GM21423 (cell line): ENCODE measurements around the gene EDARADD.

Source experiments
- ATAC-seq: cut with Tn5 transposase; IDR thresholded peaks from one replicate; pipeline ENCODE4 v1.9.1; 2021; ENCODE audit warnings: mild to moderate bottlenecking, moderate library complexity; ENCODE audit not compliant: unreplicated experiment

The EDARADD gene

DNA sequence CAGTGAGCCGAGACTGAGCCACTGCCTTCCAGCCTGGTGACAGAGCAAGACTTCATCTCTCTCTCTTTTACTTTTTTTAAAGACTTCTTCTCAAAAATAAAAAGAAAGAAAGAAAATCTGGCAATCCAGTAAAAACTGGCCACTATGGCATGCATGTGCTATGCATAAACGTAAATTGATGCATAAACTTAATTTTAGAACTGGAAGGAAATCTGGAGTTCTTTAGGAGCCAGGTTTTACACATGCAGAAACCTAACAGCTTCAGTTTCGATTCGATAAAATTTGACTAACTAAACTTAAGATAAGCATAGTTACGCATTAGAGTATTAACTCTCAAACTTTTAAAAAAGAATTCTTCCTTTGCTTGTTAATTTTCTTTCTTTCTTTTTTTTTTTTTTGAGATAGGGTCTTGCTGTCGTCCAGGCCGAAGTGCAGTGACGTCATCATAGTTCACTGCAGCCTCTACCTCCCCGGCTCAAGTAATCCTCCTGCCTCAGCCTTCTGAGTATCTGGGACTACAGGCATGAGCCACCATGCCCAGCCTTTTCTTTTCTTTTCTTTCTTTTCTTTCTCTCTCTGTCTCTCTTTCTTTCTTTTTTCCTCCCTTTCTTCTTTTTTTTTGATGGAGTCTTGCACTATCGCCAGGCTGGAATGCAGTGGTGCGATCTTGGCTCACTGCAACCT is 117.8 kb downstream of the EDARADD start:
- no peak for ATAC-seq

DNA sequence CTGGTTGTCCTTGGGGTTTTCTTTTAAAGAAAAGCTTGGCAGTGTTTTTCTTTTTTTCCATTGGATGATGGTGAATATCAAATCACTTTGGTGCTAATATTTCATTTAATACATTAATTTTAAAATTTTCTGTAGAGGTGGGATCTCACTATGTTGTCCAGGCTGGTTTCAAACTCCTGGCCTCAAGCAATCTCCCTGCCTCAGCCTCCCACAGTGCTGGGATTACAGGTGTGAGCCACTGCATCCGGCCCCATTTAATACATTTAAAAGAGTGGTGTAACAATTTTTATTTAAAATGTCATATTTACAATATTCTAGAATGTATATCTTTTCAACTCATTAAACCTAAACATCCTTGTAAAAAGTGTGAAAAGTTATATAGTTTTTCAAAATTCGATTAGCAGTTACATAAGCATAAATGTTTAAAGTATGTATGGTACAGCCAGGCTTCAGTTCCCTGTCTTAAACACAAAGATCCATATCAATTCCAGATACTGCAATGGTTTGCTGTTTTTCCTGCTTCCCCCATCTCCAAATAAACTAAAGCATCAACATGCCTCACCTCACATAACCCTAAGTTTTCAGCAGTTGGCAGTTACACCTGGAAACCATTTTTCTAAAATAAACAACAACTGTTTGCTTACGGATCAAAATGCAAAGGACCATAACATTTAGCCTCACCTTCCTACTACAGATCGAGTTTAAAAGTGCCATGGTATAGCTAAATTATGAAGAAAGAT is 120.8 kb downstream of the EDARADD start:
- ATAC-seq = no peak

DNA sequence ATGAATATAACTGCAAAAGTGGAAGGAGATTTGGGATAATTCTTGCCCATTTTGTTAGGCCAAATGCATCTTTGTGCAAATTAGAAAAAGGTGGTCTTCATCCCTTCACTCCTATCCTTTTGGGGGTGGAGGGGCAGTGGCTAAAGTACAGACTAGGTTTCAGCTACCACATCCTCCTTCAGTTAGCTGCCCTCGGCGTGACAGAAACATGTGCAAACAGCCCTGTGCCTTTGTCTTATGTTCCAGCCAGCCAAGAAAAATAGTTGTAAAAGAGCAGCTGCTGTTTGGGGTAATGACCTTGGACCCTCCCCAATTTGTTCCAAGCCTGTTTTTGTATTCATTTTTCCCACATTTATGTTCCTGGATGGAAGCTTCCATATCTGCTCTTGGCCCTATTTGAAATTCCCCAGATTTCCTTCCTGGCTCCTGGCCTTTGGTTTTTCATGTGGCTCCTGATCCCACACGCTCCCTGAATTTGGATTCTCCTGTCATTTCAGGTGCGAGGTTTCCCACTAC is 121.4 kb downstream of the EDARADD start:
- ATAC-seq = no peak

DNA sequence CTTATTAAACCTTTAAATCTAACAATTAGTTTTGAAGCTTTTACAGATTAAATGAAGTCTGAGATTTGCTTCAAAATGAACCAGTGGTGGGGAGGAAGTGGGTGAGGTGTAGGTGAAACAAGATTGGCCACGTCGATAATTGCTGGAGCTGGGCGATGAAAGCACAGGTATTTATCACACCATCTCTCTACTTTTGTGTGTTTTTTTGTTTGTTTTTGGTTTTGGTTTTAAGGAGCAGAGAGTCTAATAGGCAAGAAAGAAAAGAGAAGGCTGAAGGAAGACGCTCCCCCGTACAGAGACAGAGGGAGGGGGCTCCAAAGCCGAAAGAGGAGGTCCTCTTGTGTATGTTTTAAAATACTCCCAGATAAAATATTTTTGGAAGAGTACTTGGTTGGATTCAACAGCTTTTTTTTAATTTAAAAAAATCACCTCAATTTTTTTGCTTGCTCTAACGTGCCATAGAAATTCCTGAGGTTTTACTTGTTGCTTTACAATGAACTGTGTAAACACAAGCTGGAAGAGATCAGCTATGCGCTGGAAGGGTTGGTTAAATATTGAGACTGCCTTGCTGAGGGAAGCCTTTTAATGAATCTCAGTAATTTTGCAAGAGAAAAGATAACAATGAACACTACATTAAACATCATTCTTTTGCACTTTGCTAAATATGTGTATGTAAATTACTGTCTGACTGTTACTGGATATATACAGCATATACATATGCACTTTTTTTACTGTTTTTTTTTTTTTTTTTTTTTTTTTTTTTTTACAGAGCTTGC is 123.0 kb downstream of the EDARADD start:
- ATAC-seq = no peak

DNA sequence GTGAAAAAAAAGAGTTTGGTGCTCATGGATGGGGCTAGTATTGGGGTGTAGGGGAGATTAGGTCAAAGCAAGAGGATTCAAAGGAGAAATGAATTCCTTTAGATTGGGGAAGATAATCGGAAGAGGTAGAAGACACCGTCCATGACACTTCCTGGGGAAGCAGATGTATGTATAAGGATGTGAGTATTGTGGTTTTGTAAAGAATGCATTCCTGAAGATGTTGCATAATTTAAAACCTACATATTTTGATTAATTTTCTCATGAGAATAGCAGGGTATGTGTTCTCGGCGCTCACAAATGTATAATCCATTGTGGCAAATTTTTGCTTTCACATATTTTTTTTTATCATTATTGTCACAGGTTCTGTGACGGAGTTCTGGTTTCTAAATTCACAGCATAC is 124.2 kb downstream of the EDARADD start:
- ATAC-seq = no peak

DNA sequence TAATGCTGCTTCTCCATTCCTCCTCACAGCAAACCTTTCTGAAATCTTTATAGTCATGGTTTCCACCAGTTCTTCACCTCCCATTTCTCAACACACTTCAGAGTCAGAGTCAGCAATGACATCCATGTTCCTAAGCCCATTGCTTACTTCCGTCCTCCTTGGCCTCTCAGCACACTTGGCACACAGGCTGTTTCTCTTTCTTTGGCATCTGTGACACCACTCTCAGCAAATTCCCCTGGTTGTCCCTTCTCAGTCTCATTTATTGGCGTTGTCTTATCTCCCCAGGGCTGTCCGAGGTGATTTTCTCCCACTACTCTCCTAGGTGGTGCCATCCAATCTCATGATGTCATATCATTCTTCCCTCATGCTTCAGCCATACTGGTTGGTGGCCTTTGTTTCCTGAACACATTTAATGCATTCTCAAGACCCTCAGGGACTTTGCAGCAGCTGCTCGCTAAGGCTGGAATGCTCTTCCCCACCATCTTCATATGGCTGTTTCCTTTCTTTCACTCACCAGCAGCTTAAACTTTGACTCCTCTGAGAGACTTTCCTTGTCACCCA is 126.4 kb downstream of the EDARADD start:
- no peak for ATAC-seq

DNA sequence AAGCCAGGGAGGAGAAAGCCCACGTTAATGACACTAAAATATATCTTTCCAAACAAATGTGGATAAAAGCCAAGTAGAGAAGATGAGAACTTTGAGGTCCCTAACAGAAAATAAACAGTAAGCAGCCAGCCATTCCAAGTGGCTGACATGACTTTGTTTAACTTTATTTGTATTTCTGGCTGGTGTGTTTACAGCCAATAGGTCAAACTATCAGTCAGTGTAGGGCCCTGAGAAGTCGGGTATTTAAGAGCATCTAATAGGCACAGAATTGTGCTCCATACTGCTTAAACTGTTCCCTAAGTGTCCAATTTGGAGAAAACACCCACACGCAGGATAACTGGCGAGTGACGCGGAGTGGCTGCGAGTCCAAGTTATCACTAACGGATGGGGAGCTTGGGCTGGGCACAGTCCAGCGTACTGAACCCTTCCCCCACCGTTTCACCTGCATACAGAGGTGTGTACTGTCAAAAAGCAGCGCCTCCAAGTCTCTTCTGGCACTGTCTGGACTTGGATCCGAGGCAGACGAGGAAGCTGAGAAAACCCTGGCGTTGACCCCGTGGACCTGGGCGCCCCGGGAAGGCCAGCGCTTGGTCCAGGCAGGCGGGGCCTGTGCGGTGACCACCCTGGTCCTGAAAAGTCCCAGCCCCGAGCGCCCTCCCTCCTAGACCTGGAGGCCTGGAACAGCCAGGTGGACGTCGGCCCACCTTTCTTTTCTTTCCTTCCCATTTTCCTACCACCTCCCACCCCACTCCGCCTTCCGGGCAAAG is 129.0 kb downstream of the EDARADD start:
- peak; percentile 1 for ATAC-seq

DNA sequence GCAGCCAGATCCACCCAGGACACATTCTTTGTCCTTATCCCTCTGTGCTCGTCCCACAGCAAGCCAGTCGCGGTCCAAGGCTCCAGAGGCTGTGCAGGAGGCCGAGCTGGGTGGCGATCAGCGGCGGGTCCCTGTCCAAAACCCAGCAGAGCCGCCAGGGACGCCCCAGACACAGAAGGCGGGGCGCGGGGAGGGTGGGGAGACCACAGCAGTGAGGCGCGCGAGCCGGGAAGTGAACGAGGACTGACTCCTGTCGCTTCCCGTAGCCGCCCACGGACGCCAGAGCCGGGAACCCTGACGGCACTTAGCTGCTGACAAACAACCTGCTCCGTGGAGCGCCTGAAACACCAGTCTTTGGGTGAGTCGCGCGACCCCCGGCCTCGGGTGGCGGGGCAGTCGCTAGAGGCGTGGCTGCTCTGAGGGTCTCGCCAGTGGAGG is 129.6 kb downstream of the EDARADD start, which contains the start of gene LGALS8:
Gene LGALS8, plus strand, starts transcription at position 279 of the 438 bp plus-strand sequence. CDS start 2,089 bp downstream, outside the sequence.
- ATAC-seq = peak; percentile 65

DNA sequence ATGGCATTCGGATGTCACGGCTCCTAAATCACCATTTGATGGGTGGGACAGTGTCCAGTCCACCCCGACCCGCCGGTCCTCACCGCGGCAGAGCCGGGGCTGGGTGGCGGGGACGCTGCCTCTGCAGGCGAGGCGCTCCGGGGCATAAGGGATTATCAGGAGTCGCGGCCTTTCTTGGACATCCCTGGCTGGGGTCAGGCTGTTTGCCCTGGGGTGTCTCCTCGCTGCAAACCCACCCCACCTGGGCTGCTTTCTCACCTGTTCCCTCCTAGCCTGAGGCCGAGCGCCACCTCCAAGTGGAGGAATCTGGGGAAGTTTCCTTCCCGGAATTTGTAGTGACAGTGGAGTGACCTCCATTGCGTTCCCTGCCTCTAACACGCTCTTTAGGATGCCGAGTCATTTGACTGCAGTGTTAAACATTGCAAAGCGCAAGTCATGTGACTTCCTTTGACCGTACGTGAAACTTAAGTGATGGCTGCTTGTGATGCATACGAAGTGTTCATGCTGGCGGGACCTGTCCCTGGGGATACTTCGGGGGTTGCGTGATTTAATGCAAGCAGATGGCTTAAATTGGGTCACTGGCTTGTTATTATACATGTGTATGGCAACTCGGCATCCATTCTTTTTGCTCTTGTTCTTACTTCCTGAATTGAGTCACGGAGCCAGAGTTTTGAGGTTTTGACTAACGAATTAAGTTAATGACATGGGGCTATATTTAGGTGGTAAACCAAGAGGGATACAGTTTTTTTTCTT is 130.2 kb downstream of the EDARADD start:
- peak; percentile 89 for ATAC-seq

DNA sequence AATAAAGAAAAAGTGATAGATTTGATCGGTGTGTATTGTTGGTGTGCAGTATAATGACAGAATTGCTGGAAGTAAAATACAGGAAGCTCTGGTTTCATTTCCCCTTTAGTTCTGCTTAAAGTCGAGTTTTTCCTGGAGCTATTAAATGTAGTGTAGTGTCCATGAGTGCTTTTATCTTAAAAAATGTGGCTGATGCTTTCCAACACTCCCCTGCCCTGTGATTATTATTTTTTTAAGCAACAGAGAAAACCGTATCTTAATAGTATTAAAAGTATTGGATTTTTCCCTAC is 130.8 kb downstream of the EDARADD start:
- no peak for ATAC-seq

DNA sequence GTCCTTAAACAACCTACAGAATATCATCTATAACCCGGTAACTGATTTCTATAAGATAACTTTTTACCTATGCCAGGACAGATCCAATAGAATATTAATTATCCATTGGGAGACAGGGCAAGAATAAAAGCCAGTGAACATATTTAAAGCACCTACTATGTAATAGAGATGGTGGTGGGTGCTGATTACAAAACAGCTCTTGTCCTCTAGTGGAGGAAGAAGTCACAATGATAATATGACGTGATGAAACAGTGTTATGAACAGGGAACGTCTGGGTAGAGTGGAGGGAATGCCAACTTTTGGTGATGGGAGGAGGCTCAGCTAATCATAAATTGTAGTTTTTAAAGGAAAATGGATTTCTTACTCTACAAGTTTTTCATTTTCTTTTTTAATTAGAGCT is 132.0 kb downstream of the EDARADD start:
- ATAC-seq = no peak

DNA sequence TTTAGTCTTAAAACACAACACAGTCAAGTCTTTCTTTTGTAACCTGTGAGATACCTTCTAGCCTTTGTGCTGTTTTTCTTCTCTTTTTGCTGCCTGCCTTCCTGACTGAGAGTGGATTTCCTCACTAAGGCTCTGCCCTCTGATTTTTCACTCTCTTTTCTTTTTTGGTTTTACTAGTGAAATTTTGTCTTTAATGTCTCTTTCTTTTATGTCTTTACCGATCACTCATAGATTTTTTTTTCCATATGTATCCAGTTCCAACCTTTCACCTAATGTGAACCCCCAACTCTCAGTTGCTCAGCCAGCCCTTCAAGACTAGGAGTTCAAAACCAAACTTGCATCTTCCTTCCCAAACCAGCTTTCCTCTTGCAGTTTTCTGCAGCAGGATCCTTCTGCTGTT is 136.2 kb downstream of the EDARADD start:
- no peak for ATAC-seq

DNA sequence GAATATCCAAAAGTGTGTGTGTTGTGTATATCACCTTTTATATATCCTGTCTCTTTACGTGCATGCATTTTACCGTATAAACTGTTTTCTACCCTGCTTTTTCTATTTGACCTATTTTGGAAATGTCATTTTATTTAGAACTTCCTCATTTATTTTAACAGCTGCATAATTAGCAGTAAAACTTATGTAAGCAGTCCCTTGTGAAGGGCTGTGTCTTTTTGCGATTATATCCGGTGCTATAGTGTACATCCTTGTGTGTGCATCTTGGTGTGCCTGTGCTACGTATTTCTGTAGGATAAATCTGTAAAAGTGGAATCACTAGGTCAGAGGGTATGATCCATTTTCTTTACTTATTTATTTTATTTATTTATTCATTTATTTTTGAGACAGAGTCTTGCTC is 136.9 kb downstream of the EDARADD start:
- no peak for ATAC-seq

DNA sequence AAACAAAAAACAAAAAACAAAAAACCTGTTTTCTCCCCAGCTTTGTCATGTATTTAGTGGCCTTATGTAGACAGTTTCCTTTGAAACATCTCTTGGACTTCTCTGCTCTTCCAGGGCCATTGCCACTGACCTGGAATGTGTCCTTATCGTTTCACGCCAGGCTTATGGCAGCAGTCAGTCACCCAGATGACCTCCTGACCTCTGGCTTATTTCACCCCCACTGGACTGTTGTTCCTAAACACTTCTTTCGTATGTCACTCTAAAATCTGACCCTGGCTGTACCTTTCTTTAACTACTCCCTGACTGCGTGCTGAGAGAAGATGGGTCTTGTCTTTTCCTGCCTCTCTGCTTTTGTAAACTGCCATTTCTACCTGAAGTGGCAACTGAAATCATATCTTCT is 138.8 kb downstream of the EDARADD start:
- no peak for ATAC-seq

DNA sequence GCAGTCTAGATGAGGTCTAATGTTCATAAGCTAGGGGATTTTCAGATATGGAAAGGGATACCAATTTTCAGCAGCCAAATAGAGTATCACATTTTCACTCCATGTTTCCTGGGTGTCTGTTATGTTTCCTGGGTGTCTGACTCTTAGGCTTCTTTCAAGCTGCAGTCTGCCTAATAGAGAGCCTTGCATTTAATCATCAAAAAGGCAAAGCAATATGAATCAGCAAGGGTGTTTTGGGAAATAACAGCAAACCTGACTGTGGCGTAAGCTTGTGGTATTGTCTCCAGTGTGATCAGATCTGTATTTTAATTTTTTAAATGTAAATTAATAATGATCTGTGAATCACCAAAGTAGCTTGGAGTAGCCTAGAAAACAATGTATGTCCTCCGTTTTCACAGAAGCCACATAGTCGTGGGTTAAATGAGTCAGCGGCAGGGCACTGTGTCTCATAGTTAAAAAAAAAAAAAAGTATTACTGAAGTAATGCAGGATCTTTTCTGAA is 140.1 kb downstream of the EDARADD start:
- ATAC-seq = no peak
